ENCODE results near the gene CFLAR.
"Not testable (repeated sequence)": the region's sequence is repeated elsewhere in the genome, so short reads cannot be mapped to it uniquely, and the experiment has no call there.

CFLAR gene

GRCh38 chr2:201149064-201149820 lies 33.3 kb downstream of the CFLAR start:
- DNase-seq (ENCODE audit: low read depth in 2 of 2), result no peak

GRCh38 chr2:201149821-201150165 lies 33.8 kb downstream of the CFLAR start:
- DNase-seq (ENCODE audit: low read depth in 2 of 2), result not testable (repeated sequence)

GRCh38 chr2:201150454-201151020 lies 34.6 kb downstream of the CFLAR start:
- no peak for DNase-seq (ENCODE audit: low read depth in 2 of 2)

GRCh38 chr2:201151127-201151981 lies 35.4 kb downstream of the CFLAR start:
- DNase-seq (ENCODE audit: low read depth in 2 of 2), result no peak

- no peak for DNase-seq (ENCODE audit: low read depth in 2 of 2)
Measured at GRCh38 chr2:201152517-201152916, 36.6 kb downstream of the CFLAR start.

- DNase-seq (ENCODE audit: low read depth in 2 of 2), result no peak
Measured at GRCh38 chr2:201152999-201153815, 37.2 kb downstream of the CFLAR start.

- DNase-seq (ENCODE audit: low read depth in 2 of 2), result no peak
Measured at GRCh38 chr2:201154615-201155399, 38.8 kb downstream of the CFLAR start.

GRCh38 chr2:201156036-201156435 lies 40.1 kb downstream of the CFLAR start:
- DNase-seq (ENCODE audit: low read depth in 2 of 2), result no peak

- no peak for DNase-seq (ENCODE audit: low read depth in 2 of 2)
Measured at GRCh38 chr2:201156640-201157039, 40.7 kb downstream of the CFLAR start.

GRCh38 chr2:201157694-201158093 lies 41.7 kb downstream of the CFLAR start:
- no peak for DNase-seq (ENCODE audit: low read depth in 2 of 2)

GRCh38 chr2:201158111-201158929 lies 42.4 kb downstream of the CFLAR start:
- peak; percentile 13 to 36 for DNase-seq (ENCODE audit: low read depth in 2 of 2)

- DNase-seq (ENCODE audit: low read depth in 2 of 2), result no peak
Measured at GRCh38 chr2:201164166-201164565, 48.2 kb downstream of the CFLAR start.

GRCh38 chr2:201167546-201167945 lies 51.6 kb downstream of the CFLAR start:
- DNase-seq (ENCODE audit: low read depth in 2 of 2), result no peak

GRCh38 chr2:201168496-201168895 lies 52.5 kb downstream of the CFLAR start:
- not testable (repeated sequence) for DNase-seq (ENCODE audit: low read depth in 2 of 2)

GRCh38 chr2:201171259-201171814 lies 55.4 kb downstream of the CFLAR start:
- DNase-seq (ENCODE audit: low read depth in 2 of 2), result no peak

GRCh38 chr2:201172279-201172678 lies 56.3 kb downstream of the CFLAR start:
- DNase-seq (ENCODE audit: low read depth in 2 of 2), result no peak

GRCh38 chr2:201174687-201175086 lies 58.7 kb downstream of the CFLAR start:
- no peak for DNase-seq (ENCODE audit: low read depth in 2 of 2)

GRCh38 chr2:201176081-201176481 lies 60.1 kb downstream of the CFLAR start:
- DNase-seq (ENCODE audit: low read depth in 2 of 2), result no peak

- DNase-seq (ENCODE audit: low read depth in 2 of 2), result no peak
Measured at GRCh38 chr2:201180010-201180409, 64.0 kb downstream of the CFLAR start.
